Mucosa of descending colon (tissue), 3 donors: ENCODE measurements around the gene GCC1. TPM values are rescaled to one million over a fixed set of nuclear protein-coding genes. Genes with fewer than 3 reads are reported as not detected.
"Not testable (repeated sequence)": the region's sequence is repeated elsewhere in the genome, so short reads cannot be mapped to it uniquely, and the experiment has no call there.

ENCODE experiments used
- ATAC-seq: fragments of 200-7000 bp; cut with Tn5 transposase; one replicate; pipeline ENCODE4 v1.9.1; 2020; ENCODE audit warnings: mild to moderate bottlenecking, moderate library complexity
- DNase-seq, 3 donors: peaks; one replicate each; pipeline ENCODE4 v3.0.0-alpha.2; 2020
- H3K36me3 ChIP-seq: fragments of 200-600 bp; one replicate; pipeline ENCODE4 v1.8.0; 2021; ENCODE audit warnings: low read depth, mild to moderate bottlenecking
- H3K4me1 ChIP-seq: fragments of 200-600 bp; one replicate; pipeline ENCODE4 v1.8.0; 2021; ENCODE audit warnings: low read depth, mild to moderate bottlenecking
- H3K4me3 ChIP-seq: fragments of 200-600 bp; one replicate; pipeline ENCODE4 v1.8.0; 2021; ENCODE audit warnings: mild to moderate bottlenecking
- H3K9me3 ChIP-seq: fragments of 200-600 bp; one replicate; pipeline ENCODE4 v1.8.0; 2021; ENCODE audit warnings: mild to moderate bottlenecking
- CTCF ChIP-seq: fragments of 200-600 bp; IDR thresholded peaks from one replicate; pipeline ENCODE4 v1.8.0; 2022; ENCODE audit warnings: antibody characterized with exemption, mild to moderate bottlenecking
- intact Hi-C, 2 donors: fragments of 100-400 bp; cut with DNase I in 1 of 2; cut with micrococcal nuclease in 1 of 2; formaldehyde crosslinking; loops; one replicate each; pipeline versions ENCODE4 v1.11.0 to v1.11.1; 2022; cut with DNase I, micrococcal nuclease
- total RNA-seq, 3 donors: library from RNA; stranded (reverse); fragmentation: NEBNext Ultra II Directional in 2 of 3; extraction: Animal tissue kit (Norgen Biotek cat#: 25700) in 2 of 3; gene quantifications; one replicate each; pipeline versions ENCODE4 v1.2.1 to v1.2.4, GENCODE V29; 2021 to 2023
- donor health status: DM: no; HTN: no; CAD: no; lungs with moderate emphysema.
- donor health status: DM: no; HTN: no; CAD: no.
- donor health status: DM: no; HTN: yes; CAD: no.

The GCC1 gene
- total RNA-seq, 3 donors from 2014 or later: 14.8 to 18.0 (median 17.8) TPM

GRCh38 chr7:127550247-127550646 lies 35.1 kb downstream of the GCC1 start:
- ATAC-seq (no peak), DNase-seq (no peak)
- no peaks in the 10 kb centered on the region for H3K4me1 ChIP-seq
- no peak overlapping the region for H3K4me3 ChIP-seq
- H3K36me3 ChIP-seq: no peaks in the 10 kb centered on the region
- intact Hi-C loops: no loop called here
- TF ChIP-seq CTCF: no peak
- peaks cover 10% of the 10 kb centered on the region for H3K9me3 ChIP-seq

DNA sequence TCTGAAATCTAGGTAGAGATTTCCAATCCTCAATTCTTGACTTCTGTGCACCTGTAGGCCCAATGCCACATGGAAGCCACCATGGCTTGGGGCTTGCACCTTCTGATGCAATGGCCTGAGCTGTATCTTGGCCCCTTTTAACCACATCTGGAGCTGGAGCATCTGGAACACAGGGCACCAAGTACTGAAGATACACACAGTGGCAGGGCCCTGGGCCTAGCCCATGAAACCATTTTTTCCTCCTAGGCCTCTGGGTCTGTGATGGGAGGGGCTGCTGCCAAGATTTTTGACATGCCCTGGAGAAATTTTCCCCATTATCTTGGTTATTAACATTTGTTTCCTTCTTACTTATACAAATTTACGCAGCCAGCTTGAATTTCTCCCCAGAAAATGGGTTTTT lies 39.1 kb downstream of the GCC1 start:
- ATAC-seq (no peak), DNase-seq (no peak)
- Histone ChIP-seq H3K4me1 (no peaks in the 10 kb centered on the region), H3K36me3 (no peaks in the 10 kb centered on the region), H3K9me3 (peaks cover 10% of the 10 kb centered on the region), H3K4me3 (no peak overlapping the region)
- no peak for TF ChIP-seq CTCF
- intact Hi-C loops: no loop called here

DNA sequence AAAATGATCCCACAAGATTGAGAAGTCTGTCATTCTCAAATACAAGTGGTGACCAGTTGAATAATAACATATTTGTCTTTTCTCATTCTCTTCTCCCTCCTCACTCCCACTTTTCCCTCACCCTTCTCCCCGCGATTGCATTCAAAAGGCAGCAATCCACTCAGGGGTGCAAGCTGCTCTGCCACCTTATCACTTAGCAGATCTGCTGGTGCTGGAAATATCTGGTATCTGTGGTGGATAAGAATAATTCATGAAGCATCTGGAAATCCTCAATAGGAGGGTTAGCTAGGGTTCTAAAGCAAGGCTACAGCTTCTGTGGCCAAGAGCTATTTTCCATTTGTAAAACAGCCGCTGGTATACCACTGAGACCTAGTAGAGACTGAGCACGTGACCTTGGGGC lies 43.8 kb downstream of the GCC1 start:
- Histone ChIP-seq H3K4me3 (no peak overlapping the region), H3K4me1 (no peaks in the 10 kb centered on the region), H3K36me3 (no peaks in the 10 kb centered on the region), H3K9me3 (peaks cover 9% of the 10 kb centered on the region)
- ATAC-seq (no peak), DNase-seq (no peak)
- TF ChIP-seq CTCF: no peak
- intact Hi-C loops: no loop called here

GRCh38 chr7:127540461-127540860 lies 44.9 kb downstream of the GCC1 start:
- DNase-seq, H3K9me3 ChIP-seq, ATAC-seq, H3K4me3 ChIP-seq, intact Hi-C loops, H3K4me1 ChIP-seq, H3K36me3 ChIP-seq: not testable (repeated sequence)

- intact Hi-C loops: no loop called here
- no peak for DNase-seq
- H3K4me1 ChIP-seq: no peaks in the 10 kb centered on the region
- ATAC-seq: no peak
- no peak overlapping the region for H3K4me3 ChIP-seq
- H3K9me3 ChIP-seq: no peaks in the 10 kb centered on the region
- no peaks in the 10 kb centered on the region for H3K36me3 ChIP-seq
- no peak for TF ChIP-seq CTCF
Observed at GRCh38 chr7:127539116-127539515, 46.3 kb downstream of the GCC1 start.

DNA sequence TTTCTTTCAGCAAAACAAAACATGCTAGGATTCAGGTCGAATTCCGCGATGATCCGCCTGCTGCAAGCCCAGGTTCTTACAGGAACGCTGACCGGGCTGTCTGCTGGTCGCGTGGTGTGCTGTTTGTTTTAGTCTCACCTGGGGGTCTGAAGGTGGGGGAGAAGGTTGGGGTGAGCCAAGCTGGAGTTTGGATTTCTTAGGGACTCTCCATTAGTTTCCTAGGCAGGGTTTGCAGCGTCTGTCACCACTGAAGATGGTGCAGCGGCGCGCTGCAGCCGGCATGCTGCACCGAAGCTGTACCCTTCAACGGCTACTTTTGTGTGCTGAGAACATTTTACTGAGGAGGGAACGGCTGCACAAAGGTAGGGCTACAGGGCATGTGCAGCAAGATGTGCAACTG lies 48.7 kb downstream of the GCC1 start:
- Histone ChIP-seq H3K4me3 (no peak overlapping the region), H3K4me1 (no peaks in the 10 kb centered on the region), H3K9me3 (no peaks in the 10 kb centered on the region), H3K36me3 (no peaks in the 10 kb centered on the region)
- intact Hi-C loops: no loop called here
- no peak for TF ChIP-seq CTCF
- DNase-seq (no peak), ATAC-seq (no peak)
